Uterus (tissue), 2 donors: ENCODE measurements around the gene NCAM1.

Experiments
- POLR2A ChIP-seq, 2 donors: fragments of 450-650 bp; IDR thresholded peaks; one replicate each; pipeline ENCODE4 v1.6.1; 2016; ENCODE audit warnings: antibody characterized with exemption in 2 of 2, mild to moderate bottlenecking in 1 of 2, moderate library complexity in 1 of 2
- TF ChIP-seq, protein P1 (sequence below), 4 experiments: fragments of 200-600 bp in 2 of 4; fragments of 450-650 bp in 2 of 4; sonication (generic) in 2 of 4; IDR thresholded peaks; one replicate each; pipeline ENCODE4 v1.5.1; 2016 to 2019; ENCODE audit warnings: antibody characterized with exemption in 4 of 4, mild to moderate bottlenecking in 2 of 4, moderate library complexity in 1 of 4

DNA sequence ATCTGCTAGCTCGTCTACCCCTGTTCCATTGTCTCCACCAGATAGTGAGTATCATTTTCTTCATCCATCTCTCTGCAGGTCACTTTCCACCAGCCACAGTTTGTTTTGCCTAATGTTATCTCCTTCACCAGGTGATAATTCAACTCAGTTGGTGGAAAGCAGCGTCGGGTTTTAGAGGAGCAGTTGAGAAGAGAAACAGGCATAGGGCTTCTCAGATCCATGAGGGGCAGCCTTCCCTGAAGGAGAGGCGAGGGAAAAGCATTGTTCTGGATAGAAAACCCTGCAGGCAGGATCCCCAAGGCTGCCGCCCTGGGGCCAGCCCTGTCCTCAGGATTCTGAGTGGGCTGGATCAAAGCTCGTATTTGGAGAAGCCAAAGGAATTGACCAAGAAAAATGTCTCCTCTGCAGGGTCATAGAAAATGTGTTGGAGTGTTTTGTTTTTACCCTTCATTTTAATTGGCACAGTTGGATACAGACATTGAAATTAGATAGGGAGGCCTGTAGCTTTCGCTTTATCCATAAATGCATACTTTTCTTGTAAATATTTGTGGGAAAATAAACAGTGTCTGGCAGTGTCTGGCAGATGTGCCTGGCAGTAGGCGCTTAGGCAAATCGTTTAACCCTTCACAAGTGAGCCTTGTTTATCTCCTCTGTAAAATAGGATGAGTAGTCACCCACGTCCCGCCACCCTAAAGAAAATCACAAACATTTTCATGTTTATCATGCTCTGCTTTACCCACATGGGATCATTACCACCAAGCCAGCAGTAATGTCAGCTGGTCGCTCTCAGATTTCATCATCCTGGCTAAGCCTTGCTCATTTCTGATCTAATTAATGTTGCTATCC, 279.8 kb downstream of the NCAM1 start:
- TF ChIP-seq POLR2A (IDR thresholded peaks at IDR 0.05) = no peak
- TF ChIP-seq, protein P1, sequence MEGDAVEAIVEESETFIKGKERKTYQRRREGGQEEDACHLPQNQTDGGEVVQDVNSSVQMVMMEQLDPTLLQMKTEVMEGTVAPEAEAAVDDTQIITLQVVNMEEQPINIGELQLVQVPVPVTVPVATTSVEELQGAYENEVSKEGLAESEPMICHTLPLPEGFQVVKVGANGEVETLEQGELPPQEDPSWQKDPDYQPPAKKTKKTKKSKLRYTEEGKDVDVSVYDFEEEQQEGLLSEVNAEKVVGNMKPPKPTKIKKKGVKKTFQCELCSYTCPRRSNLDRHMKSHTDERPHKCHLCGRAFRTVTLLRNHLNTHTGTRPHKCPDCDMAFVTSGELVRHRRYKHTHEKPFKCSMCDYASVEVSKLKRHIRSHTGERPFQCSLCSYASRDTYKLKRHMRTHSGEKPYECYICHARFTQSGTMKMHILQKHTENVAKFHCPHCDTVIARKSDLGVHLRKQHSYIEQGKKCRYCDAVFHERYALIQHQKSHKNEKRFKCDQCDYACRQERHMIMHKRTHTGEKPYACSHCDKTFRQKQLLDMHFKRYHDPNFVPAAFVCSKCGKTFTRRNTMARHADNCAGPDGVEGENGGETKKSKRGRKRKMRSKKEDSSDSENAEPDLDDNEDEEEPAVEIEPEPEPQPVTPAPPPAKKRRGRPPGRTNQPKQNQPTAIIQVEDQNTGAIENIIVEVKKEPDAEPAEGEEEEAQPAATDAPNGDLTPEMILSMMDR (IDR thresholded peaks at IDR 0.05) = no peak
